Naive B cell (primary cell): ENCODE results near the gene PTK6. TPM values are rescaled to one million over a fixed set of nuclear protein-coding genes. Genes with fewer than 3 reads are reported as not detected.

Experiments
- ATAC-seq, 2 donors: fragments of 150-1000 bp; cut with Tn5 transposase; 2 replicates each; pipeline ENCODE4 v1.10.0; 2021; ENCODE audit warnings: low read depth in 2 of 2, mild to moderate bottlenecking in 2 of 2, moderate library complexity in 2 of 2
- DNase-seq: peaks from one replicate; pipeline ENCODE4 v3.0.0; 2022
- H3K27ac Mint-ChIP-seq, 6 donors: one replicate each; pipeline ENCODE4 v1.8.0; 2020 to 2022; ENCODE audit warnings: mild to moderate bottlenecking in 6 of 6, mixed read lengths in 6 of 6, moderate library complexity in 5 of 6, inconsistent platforms in 2 of 6
- H3K27me3 Mint-ChIP-seq, 3 donors: one replicate each; pipeline ENCODE4 v1.8.0; 2021 to 2022; ENCODE audit warnings: mixed read lengths in 3 of 3, mild to moderate bottlenecking in 1 of 3
- H3K36me3 Mint-ChIP-seq, 2 donors: one replicate each; pipeline ENCODE4 v1.8.0; 2020 to 2022; ENCODE audit warnings: mixed read lengths in 2 of 2, inconsistent platforms in 1 of 2, mild to moderate bottlenecking in 1 of 2
- H3K4me1 Mint-ChIP-seq, 3 donors: one replicate each; pipeline ENCODE4 v1.8.0; 2020 to 2022; ENCODE audit warnings: mixed read lengths in 3 of 3, inconsistent platforms in 1 of 3, mild to moderate bottlenecking in 1 of 3, moderate library complexity in 1 of 3
- H3K4me3 Mint-ChIP-seq, 8 donors: one replicate each; pipeline ENCODE4 v1.8.0; 2020 to 2022; ENCODE audit warnings: mild to moderate bottlenecking in 8 of 8, mixed read lengths in 8 of 8, moderate library complexity in 8 of 8, inconsistent platforms in 2 of 8
- H3K9me3 Mint-ChIP-seq, 7 donors: one replicate each; pipeline ENCODE4 v1.8.0; 2020 to 2022; ENCODE audit warnings: mixed read lengths in 7 of 7, mild to moderate bottlenecking in 5 of 7, inconsistent platforms in 2 of 7, moderate library complexity in 1 of 7
- polyA plus RNA-seq, 6 donors: library from polyadenylated mRNA; unstranded; fragments of 300-500 nt; fragmentation: Illumina TruSeq; gene quantifications; one replicate each; pipeline ENCODE4 v1.2.3, GENCODE V29; 2021; ENCODE audit warnings: low read depth in 6 of 6

The PTK6 gene
- polyA plus RNA-seq, 6 donors from 2014 or later = 0.10 to 1.3 (median 0.51) TPM

GRCh38 chr20:63497138-63497945, 39.8 kb downstream of the PTK6 start:
- DNase-seq = no peak
- Mint-ChIP-seq H3K4me1 (peaks cover 6 to 8% (median 7%) of the 10 kb centered on the region in 3 donors), H3K27ac (no peak overlapping the region), H3K4me3 (peak overlapping the region in 5 of 8 donors; percentile 25 to 66 (median 47)), H3K9me3 (peaks cover 0 to 4% (median 0%) of the 10 kb centered on the region in 7 donors), H3K27me3 (peaks cover 7 to 26% (median 7%) of the 10 kb centered on the region in 3 donors), H3K36me3 (peaks cover 0 to 3% of the 10 kb centered on the region in 2 donors)
- no peak for ATAC-seq

GRCh38 chr20:63496596-63497120, 40.5 kb downstream of the PTK6 start:
- H3K27me3 Mint-ChIP-seq = peaks cover 7 to 26% (median 14%) of the 10 kb centered on the region in 3 donors
- peaks cover 0 to 7% (median 0%) of the 10 kb centered on the region in 7 donors for H3K9me3 Mint-ChIP-seq
- no peak for DNase-seq
- peaks cover 6 to 8% (median 7%) of the 10 kb centered on the region in 3 donors for H3K4me1 Mint-ChIP-seq
- H3K27ac Mint-ChIP-seq = no peak overlapping the region
- ATAC-seq = no peak
- peak overlapping the region in 5 of 8 donors; percentile 23 to 59 (median 47) for H3K4me3 Mint-ChIP-seq
- H3K36me3 Mint-ChIP-seq = peaks cover 0 to 10% of the 10 kb centered on the region in 2 donors

GRCh38 chr20:63495741-63496595, 41.2 kb downstream of the PTK6 start:
- peaks cover 3 to 8% (median 7%) of the 10 kb centered on the region in 3 donors for H3K4me1 Mint-ChIP-seq
- peak overlapping the region; percentile 23 to 88 (median 56) for H3K4me3 Mint-ChIP-seq
- peak; percentile 53 to 65 for ATAC-seq
- H3K36me3 Mint-ChIP-seq = peaks cover 0 to 14% of the 10 kb centered on the region in 2 donors
- H3K27me3 Mint-ChIP-seq = peaks cover 3 to 27% (median 21%) of the 10 kb centered on the region in 3 donors
- peaks cover 0 to 10% (median 0%) of the 10 kb centered on the region in 7 donors for H3K9me3 Mint-ChIP-seq
- DNase-seq = peak; percentile 67
- peak overlapping the region in 2 of 6 donors; percentile 28 to 36 for H3K27ac Mint-ChIP-seq

- ATAC-seq = no peak
- H3K4me1 Mint-ChIP-seq = peaks cover 3 to 8% (median 7%) of the 10 kb centered on the region in 3 donors
- H3K4me3 Mint-ChIP-seq = no peak overlapping the region
- peaks cover 0 to 14% of the 10 kb centered on the region in 2 donors for H3K36me3 Mint-ChIP-seq
- no peak for DNase-seq
- peaks cover 3 to 28% (median 21%) of the 10 kb centered on the region in 3 donors for H3K27me3 Mint-ChIP-seq
- H3K9me3 Mint-ChIP-seq = peaks cover 0 to 10% (median 0%) of the 10 kb centered on the region in 7 donors
- no peak overlapping the region for H3K27ac Mint-ChIP-seq
These were observed 41.9 kb downstream of the PTK6 start for GRCh38 chr20:63495167-63495720.

GRCh38 chr20:63494420-63495166, 42.6 kb downstream of the PTK6 start:
- peaks cover 0 to 10% (median 0%) of the 10 kb centered on the region in 7 donors for H3K9me3 Mint-ChIP-seq
- peaks cover 3 to 35% (median 21%) of the 10 kb centered on the region in 3 donors for H3K27me3 Mint-ChIP-seq
- no peak overlapping the region for H3K27ac Mint-ChIP-seq
- DNase-seq (no peak), ATAC-seq (no peak)
- peaks cover 3 to 8% (median 7%) of the 10 kb centered on the region in 3 donors for H3K4me1 Mint-ChIP-seq
- no peak overlapping the region for H3K4me3 Mint-ChIP-seq
- H3K36me3 Mint-ChIP-seq = peaks cover 0 to 14% of the 10 kb centered on the region in 2 donors

GRCh38 chr20:63494084-63494419, 43.1 kb downstream of the PTK6 start:
- Mint-ChIP-seq H3K4me1 (peaks cover 3 to 8% (median 7%) of the 10 kb centered on the region in 3 donors), H3K4me3 (no peak overlapping the region)

GRCh38 chr20:63493563-63494020, 43.6 kb downstream of the PTK6 start:
- DNase-seq (no peak), ATAC-seq (no peak)
- H3K36me3 Mint-ChIP-seq = peaks cover 0 to 14% of the 10 kb centered on the region in 2 donors
- H3K4me1 Mint-ChIP-seq = peaks cover 3 to 8% (median 7%) of the 10 kb centered on the region in 3 donors
- peaks cover 0 to 10% (median 0%) of the 10 kb centered on the region in 7 donors for H3K9me3 Mint-ChIP-seq
- peak overlapping the region in 1 of 8 donors; percentile 33 for H3K4me3 Mint-ChIP-seq
- no peak overlapping the region for H3K27ac Mint-ChIP-seq
- peaks cover 3 to 40% (median 21%) of the 10 kb centered on the region in 3 donors for H3K27me3 Mint-ChIP-seq

More at GRCh38 chr20:63494084-63494419, 43.1 kb downstream of the PTK6 start:
- Mint-ChIP-seq H3K9me3 (peaks cover 0 to 10% (median 0%) of the 10 kb centered on the region in 7 donors), H3K36me3 (peaks cover 0 to 14% of the 10 kb centered on the region in 2 donors), H3K27me3 (peaks cover 3 to 40% (median 21%) of the 10 kb centered on the region in 3 donors), H3K27ac (no peak overlapping the region)
- ATAC-seq (no peak), DNase-seq (no peak)

GRCh38 chr20:63492982-63493381, 44.2 kb downstream of the PTK6 start:
- Mint-ChIP-seq H3K27ac (no peak overlapping the region), H3K36me3 (peaks cover 0 to 14% of the 10 kb centered on the region in 2 donors), H3K27me3 (peaks cover 3 to 40% (median 21%) of the 10 kb centered on the region in 3 donors), H3K4me3 (peak overlapping the region in 1 of 8 donors; percentile 76), H3K4me1 (peaks cover 3 to 7% (median 5%) of the 10 kb centered on the region in 3 donors), H3K9me3 (peaks cover 0 to 10% (median 0%) of the 10 kb centered on the region in 7 donors)
- DNase-seq (no peak), ATAC-seq (no peak)

- DNase-seq (no peak), ATAC-seq (no peak)
- Mint-ChIP-seq H3K4me1 (peaks cover under 1 to 7% (median 3%) of the 10 kb centered on the region in 3 donors), H3K27ac (no peak overlapping the region), H3K9me3 (peaks cover 0 to 10% (median 0%) of the 10 kb centered on the region in 7 donors), H3K36me3 (peaks cover 0 to 14% of the 10 kb centered on the region in 2 donors), H3K4me3 (peak overlapping the region in 1 of 8 donors; percentile 76), H3K27me3 (peaks cover 3 to 40% (median 23%) of the 10 kb centered on the region in 3 donors)
These were observed 44.7 kb downstream of the PTK6 start for GRCh38 chr20:63492518-63492917.

GRCh38 chr20:63491635-63492230, 45.4 kb downstream of the PTK6 start:
- Mint-ChIP-seq H3K27ac (no peak overlapping the region), H3K36me3 (peaks cover 0 to 14% of the 10 kb centered on the region in 2 donors), H3K4me1 (peaks cover 0 to 5% (median 0%) of the 10 kb centered on the region in 3 donors), H3K9me3 (peaks cover 0 to 10% (median 0%) of the 10 kb centered on the region in 7 donors), H3K4me3 (no peak overlapping the region), H3K27me3 (peaks cover 0 to 37% (median 28%) of the 10 kb centered on the region in 3 donors)
- DNase-seq = no peak
- no peak for ATAC-seq

GRCh38 chr20:63491078-63491477, 46.1 kb downstream of the PTK6 start:
- H3K27ac Mint-ChIP-seq = no peak overlapping the region

More at GRCh38 chr20:63491078-63491477, 46.1 kb downstream of the PTK6 start:
- H3K27me3 Mint-ChIP-seq = peaks cover 0 to 36% (median 34%) of the 10 kb centered on the region in 3 donors
- ATAC-seq (no peak), DNase-seq (no peak)
- H3K4me3 Mint-ChIP-seq = no peak overlapping the region
- H3K4me1 Mint-ChIP-seq = peaks cover 0 to 3% (median 0%) of the 10 kb centered on the region in 3 donors
- peaks cover 0 to 10% (median 2%) of the 10 kb centered on the region in 7 donors for H3K9me3 Mint-ChIP-seq
- peaks cover 0 to 14% of the 10 kb centered on the region in 2 donors for H3K36me3 Mint-ChIP-seq
